NCI-H2171 treated with DMSO at 0.1 percent for 48 hours (cell line): ENCODE results near the gene UBR2.
"Not testable (repeated sequence)": the region's sequence is repeated elsewhere in the genome, so short reads cannot be mapped to it uniquely, and the experiment has no call there.

Experiments
- DNase-seq: peaks from one replicate; lab custom pipeline; 2025; lab: John Stamatoyannopoulos, UW

Gene UBR2

DNA sequence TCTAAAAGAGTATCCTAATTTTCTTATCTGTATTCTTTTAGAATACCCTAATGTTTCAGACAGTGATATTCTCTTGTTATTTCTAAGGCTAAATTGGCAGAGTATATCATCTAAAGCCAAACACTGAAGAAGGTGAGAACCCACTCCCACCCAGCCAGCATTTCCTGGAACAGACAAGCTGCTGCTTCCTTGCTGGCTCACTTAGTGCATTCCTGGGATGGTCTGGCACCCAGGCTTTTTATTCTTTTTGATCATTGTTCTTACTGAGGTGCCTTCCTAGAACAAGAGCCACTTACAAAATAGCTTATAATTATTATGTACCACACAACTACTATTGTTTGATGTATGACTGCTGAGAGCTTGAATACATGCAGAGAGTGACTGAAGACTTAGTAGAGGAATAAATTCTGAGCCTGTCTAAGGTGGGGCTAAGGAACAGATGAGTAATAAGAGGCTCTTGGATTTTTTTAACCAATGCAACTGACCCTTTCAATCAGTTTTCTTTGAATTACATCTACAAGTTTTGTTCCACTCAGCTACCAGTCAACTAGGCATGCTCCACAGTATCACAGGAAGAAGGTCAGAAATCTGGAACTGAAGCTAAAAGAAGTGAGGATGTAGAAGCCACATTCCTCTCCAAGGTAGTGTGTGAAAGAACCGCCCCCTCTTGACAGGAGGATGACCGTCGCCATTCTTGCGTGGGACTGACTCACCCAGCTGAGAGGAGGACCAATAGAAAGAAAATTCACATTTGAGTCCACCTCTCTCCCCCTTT is 128.5 kb downstream of the UBR2 start:
- DNase-seq, result no peak

DNA sequence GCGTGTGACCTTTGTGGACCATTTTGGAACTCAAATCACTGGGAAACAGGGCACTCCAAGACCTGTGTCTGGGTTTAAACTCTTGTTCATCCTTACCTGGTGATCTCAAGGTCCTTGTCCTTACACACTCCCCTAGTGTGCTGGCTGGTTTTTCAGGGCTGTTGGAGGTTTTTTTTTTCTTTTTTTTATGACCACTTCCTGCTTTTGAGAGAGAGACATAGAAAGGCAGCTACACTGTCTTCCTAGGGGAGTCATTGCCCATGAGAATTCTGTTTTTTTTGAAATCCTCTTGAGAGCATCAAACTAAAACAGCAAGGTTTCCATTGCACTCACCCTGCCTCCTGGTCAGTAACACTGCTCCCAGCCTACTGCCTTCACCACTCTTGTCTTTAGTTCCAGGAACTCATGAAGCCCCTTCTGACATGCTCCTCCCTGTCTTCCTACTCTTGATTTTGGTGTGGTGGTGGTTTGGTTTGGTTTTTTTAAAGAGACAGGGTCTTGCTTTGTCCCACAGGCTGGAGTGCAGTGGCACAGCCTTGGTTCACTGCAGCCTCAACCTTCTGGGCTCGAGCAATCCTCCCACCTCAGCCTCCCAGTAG is 130.0 kb downstream of the UBR2 start:
- no peak for DNase-seq

DNA sequence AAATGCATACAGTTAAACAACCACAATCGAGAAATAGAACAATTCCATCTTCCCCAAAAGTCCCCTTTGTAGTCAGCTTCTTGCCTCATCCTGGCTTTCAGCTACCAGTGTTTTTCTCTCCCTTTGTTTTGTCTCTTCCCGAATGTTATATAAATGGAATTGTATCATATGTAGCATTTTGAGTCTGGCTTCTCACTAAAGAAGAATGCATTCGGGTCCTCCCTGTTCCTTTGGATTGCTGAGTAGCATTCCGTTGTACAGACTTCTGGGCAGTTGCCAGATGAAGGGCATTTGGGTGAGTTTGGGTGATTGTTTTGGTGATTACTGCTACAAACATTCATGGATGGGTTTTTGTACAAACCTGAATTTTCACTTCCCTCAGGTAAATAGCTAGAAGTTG is 130.8 kb downstream of the UBR2 start:
- no peak for DNase-seq

DNA sequence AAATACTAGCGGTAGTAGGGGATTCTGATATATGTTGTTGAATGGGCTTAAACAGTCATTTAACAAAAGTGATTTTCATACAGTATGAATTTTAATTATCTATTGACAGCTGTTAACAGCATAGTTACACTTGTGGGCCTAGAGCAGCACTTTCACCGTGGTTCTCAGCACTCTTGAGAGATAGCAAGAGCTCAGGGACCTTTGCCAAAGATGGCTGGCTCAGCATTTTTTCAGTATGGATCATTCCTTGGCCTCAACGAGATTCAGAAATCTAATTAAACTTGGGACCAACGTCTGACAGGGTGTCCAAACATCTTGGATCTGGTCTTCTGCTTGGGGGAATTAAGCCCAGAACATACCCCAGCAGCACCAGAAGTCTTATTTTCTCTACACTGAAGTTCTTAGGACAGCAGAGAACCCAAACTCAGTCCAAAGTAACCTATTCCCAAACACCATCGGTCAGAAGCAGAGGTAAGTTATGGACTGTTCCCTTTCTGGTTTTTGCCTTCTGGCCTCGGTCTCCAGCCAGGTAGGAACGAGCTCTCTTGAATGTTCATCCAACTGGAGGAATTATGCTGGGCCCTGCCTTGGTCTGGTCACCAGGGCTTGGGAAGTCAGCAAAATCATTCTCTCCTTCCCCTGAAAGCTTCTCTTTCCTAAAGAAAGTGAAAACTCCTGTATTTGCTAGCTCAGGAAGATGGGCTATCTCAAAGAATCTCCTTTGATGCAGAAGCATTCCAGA is 132.9 kb downstream of the UBR2 start:
- DNase-seq, result no peak

DNA sequence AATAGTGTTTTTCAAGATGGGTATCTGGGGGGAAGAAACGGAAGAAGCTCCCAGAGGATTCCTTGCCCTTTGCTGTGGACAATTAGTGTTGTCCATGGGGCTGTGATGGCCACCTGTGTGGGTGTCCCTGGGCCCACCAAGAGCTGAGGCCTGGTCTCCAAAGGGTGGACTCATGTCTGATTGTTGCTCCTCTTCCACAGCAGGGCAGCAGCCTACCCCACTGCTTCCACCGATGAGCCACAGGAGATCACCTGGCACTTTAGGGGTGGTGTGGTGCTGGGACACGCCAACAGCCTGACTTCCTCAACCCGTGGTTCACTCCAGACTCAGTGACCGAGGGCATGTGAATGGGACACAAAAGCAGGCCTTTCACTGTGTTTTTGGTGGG is 133.4 kb downstream of the UBR2 start:
- no peak for DNase-seq

DNA sequence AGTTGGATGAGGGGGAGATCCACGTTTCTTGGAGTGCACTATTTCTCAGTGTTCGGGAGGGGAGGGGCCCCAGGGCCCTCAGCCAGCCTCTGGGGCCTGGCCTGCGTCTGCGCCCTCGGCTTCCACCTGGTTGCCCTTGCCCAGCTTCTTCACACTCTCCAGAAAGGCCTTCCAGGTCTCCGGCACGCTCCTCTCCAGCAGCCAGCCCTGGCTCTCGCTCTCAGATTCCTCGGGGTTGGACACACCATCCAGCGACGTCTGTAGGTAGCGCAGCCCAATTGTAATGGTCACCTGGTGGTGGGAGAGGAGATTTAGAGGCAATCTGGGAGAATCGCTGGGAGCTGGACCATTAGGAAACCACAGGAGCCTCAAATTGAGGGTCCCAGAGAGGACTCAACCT is 134.4 kb downstream of the UBR2 start:
- DNase-seq, result no peak

- DNase-seq, result no peak
These were observed 138.4 kb downstream of the UBR2 start for GRCh38 chr6:42702200-42702599.

DNA sequence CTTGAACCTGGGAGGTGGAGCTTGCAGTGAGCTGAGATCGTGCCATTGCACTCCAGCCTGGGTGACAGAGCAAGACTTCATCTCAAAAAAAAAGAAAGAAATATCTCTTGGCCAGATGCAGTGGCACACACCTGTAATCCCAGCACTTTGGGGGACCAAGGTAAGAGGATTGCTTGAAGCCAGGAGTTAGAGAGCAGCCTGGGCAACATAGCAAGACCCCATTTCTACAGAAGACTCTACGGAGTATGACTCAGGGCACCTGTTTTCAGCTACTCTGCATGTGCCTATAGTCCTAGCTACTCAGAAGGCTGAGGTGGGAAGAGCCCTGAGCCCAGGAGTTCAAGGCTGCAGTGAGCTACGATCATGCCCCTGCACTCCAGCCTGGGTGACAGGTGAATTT is 139.0 kb downstream of the UBR2 start:
- not testable (repeated sequence) for DNase-seq

DNA sequence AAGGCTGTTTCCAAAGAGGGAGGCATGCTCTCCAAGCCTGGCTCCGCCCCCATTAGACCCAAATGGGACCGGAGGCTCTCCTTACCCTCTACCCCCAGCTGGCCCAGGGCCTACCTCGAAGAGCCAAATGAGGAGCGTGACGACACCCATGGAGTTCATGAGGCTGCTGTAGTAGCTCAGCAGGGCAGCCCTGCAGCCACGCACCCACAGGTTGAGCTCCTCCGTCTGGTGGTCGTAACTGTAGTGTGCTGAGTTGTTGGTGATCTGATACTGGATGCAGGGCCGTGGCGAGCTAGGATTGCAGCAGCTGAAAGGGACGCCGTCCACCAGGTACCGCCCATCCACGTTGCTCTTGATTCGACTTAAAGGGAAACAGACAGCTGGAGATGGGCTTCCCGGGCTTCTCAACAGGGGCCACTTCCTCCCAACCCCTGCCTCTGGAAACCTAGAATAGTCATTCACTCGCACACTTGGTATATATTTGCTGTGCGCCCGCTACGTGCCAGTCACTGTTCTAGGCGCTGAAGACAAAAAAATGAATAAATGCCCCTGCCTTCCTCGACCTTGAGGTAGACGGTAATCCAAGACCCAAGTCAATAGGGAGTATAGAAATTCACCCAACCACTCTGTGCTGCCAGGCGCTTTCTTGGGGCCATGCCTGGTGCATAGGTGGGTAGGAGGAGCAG is 140.6 kb downstream of the UBR2 start:
- no peak for DNase-seq

DNA sequence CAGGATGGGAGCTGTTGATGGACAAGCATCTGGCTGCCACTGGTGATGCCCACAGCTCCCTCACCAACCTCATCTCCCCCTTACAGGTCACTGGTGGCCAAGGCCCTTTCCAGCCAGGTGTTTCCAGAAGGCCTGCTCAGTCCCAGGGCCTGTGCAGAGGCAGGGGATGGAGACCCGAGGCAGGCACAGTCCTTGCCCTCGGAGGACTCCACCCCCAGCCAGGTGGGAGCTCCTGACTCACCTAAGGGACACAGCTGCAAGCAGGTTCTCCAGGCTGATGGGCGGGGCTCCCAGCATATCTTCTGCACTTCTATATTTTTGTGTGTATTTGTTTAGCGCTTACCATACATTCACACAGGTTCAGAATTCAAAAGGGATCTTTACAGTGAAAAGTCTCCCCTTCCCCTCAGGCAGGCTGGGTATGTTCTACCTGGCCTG is 141.1 kb downstream of the UBR2 start:
- no peak for DNase-seq

GRCh38 chr6:42707595-42707994 is 143.8 kb downstream of the UBR2 start:
- no peak for DNase-seq

DNA sequence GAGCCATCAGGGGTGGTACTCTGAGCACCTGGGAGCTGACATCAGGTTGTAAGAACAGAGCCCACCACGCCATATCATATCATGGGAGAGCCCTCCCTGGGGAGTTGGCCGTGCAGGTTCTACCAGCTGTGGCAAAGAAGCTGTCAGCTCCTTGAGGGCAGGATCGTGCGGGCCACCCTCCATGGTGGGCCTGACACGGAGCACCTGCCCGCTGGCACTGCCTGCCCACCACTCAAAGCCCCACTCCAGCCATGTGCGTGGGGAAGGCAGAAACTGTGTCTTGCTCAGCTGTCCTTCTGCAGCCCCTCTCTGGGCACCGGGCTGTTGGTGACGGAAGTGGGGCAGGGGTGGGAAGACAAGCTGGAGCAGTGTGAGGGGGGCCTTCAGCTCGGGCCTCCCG is 144.3 kb downstream of the UBR2 start:
- no peak for DNase-seq

GRCh38 chr6:42709871-42710270 is 146.0 kb downstream of the UBR2 start:
- no peak for DNase-seq

- DNase-seq, result no peak
These were observed 146.5 kb downstream of the UBR2 start for GRCh38 chr6:42710316-42710715.

DNA sequence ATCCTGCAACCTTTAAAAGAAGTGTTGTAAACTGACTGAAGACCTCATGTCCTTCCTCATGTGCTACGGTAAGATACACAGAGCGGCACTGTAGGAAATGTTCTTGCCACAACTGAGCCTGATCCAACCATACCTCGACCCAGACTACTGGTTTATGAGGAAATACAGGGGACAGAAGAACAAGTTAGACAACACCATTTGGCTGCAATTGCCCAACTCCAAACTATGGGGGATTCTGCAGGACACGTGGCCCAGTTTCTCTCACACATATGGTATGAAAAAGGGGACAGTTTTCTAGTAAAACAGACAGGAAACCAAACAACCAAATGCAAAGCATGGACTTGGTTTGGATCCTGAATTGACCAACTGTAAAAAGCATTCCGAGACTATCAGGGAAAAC is 148.1 kb downstream of the UBR2 start:
- DNase-seq, result no peak

- no peak for DNase-seq
These were observed 150.4 kb downstream of the UBR2 start for GRCh38 chr6:42714098-42714761.

DNA sequence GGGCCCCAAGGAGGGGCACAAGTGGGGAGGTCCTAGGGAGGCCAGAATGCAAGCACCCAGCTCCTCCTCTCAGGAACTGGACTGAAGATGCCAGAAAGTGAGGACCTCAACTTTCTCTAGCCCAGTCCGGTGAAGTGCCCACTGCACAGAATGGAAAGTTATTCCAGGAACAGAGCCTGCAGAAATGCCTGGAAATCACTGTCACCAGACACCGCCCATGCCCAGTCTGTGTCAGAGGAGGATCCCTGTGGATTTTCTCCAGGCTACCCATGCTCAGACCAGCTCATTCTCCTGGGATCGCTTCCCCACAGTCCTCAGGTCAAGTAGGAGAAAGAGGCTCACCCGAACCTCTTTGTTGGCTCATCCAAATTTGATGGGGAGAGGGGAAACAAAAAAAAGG is 152.0 kb downstream of the UBR2 start:
- no peak for DNase-seq

GRCh38 chr6:42720739-42721138 is 156.9 kb downstream of the UBR2 start:
- DNase-seq, result no peak

DNA sequence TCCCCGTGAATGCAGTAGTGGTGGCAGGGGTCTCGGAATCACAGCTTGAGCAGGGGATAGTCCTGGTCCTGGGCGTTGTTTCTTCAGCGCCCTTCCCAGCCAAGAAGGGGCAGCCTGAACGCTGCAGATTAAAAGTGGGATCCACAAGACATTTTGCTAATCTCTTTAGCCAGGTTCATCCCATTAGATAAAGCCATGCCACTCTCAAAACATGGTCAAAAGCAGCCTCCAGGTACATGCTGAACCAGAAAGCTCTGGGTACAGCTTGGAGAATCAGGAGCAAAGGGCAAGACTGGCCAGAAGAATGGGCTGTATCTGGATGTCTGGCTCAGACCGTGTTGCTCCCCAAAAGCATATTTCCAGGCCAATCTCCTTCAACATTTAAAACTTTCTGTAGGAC is 158.7 kb downstream of the UBR2 start, which contains the start of gene PRPH2:
Gene PRPH2, minus strand, starts transcription at position 101 of the 400 bp plus-strand sequence. CDS start 263 bp downstream, outside the sequence.
- no peak for DNase-seq

GRCh38 chr6:42724825-42725224 is 161.0 kb downstream of the UBR2 start:
- peak; percentile 46 for DNase-seq

DNA sequence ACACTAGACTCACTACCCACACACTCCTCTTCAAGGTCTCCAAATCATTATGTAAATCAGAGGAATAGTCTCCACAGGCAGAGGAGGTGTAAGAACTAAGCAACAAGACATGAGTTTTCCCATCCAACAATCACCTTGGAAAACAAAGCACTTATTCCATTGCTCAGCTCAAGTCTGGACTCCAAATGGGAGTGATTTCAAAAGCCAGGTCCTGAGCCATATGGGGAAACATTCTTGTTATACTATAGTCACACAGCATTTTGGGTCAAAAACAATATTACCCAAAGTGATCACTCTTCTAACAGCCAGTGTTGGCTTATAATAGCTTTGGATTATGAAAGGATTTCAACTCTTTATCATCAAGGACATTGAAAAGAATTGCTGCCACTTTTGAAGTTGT is 162.2 kb downstream of the UBR2 start:
- no peak for DNase-seq
